Neural crest cell (in vitro differentiated cells): ENCODE data around the gene SMG7. TPM values are rescaled to one million over a fixed set of nuclear protein-coding genes. Genes with fewer than 3 reads are reported as not detected.
A peak's percentile ranks its signal among the peaks of the same experiment; 100 is the strongest.
"Not testable (repeated sequence)": the region's sequence is repeated elsewhere in the genome, so short reads cannot be mapped to it uniquely, and the experiment has no call there.

Experiments used
- DNase-seq: peaks from one replicate; pipeline ENCODE4 v3.0.0; 2021; ENCODE audit warnings: low read depth, mixed read lengths, low spot score
- H3K27ac Mint-ChIP-seq: one replicate; pipeline ENCODE4 v1.8.0; 2021; ENCODE audit warnings: mild to moderate bottlenecking, mixed read lengths; ENCODE audit not compliant: unreplicated experiment
- H3K27me3 Mint-ChIP-seq: 2 replicates; pipeline ENCODE4 v1.8.0; 2021; ENCODE audit warnings: low read depth, mild to moderate bottlenecking, mixed read lengths
- H3K36me3 Mint-ChIP-seq: 2 replicates; pipeline ENCODE4 v1.8.0; 2021; ENCODE audit warnings: low read depth, mild to moderate bottlenecking, mixed read lengths
- H3K4me1 Mint-ChIP-seq: 2 replicates; pipeline ENCODE4 v1.8.0; 2021; ENCODE audit warnings: mixed read lengths
- H3K4me3 Mint-ChIP-seq: one replicate; pipeline ENCODE4 v1.8.0; 2021; ENCODE audit warnings: mild to moderate bottlenecking, mixed read lengths
- H3K9me3 Mint-ChIP-seq: 2 replicates; pipeline ENCODE4 v1.8.0; 2021; ENCODE audit warnings: mixed read lengths
- CTCF ChIP-seq: fragments of 200-600 bp; sonication (generic); conservative IDR thresholded peaks from 2 replicates; pipeline ENCODE4 v1.5.0; 2021; ENCODE audit warnings: antibody characterized with exemption, mild to moderate bottlenecking
- long read RNA-seq: library from polyadenylated mRNA; unstranded; transcript quantifications from one replicate; pipeline ENCODE4 v2.0.0, GENCODE V29; 2020
- total RNA-seq: library from RNA; stranded (reverse); gene quantifications from 2 replicates; pipeline ENCODE4 v1.2.1, GENCODE V29; 2021

The SMG7 gene
- total RNA-seq, result 72.4 and 80.3 TPM in 2 replicates
- long read RNA-seq, partial matches to known transcripts, result 18 of 27 reads
- long read RNA-seq, other reads (novel, unspliced or antisense), result 9 of 27 reads

GRCh38 chr1:183472488-183473216, at the start of gene SMG7:
Gene SMG7 (plus strand): TSS chr1:183472499. CDS start chr1:183472621, 122 bp downstream.
- Mint-ChIP-seq H3K4me3 (peak within 1 kb of the TSS; percentile 97), H3K27me3 (peaks cover 9% of the 10 kb centered on the region), H3K27ac (peak within 1 kb of the TSS; percentile 100), H3K36me3 (no peaks in the 10 kb centered on the region), H3K9me3 (no peaks in the 10 kb centered on the region), H3K4me1 (peaks cover 35% of the 10 kb centered on the region)
- TF ChIP-seq CTCF, result no peak
- peak; percentile 37 for DNase-seq

GRCh38 chr1:183423541-183423940, 48.8 kb upstream of the SMG7 start:
- no peak for TF ChIP-seq CTCF
- H3K36me3 Mint-ChIP-seq, result no peaks in the 10 kb centered on the region
- H3K27ac Mint-ChIP-seq, result no peak overlapping the region
- H3K9me3 Mint-ChIP-seq, result peaks cover 6% of the 10 kb centered on the region
- peaks cover 63% of the 10 kb centered on the region for H3K27me3 Mint-ChIP-seq
- peaks cover 10% of the 10 kb centered on the region for H3K4me1 Mint-ChIP-seq
- no peak for DNase-seq
- no peak overlapping the region for H3K4me3 Mint-ChIP-seq

GRCh38 chr1:183424691-183425090, 47.6 kb upstream of the SMG7 start:
- DNase-seq, result no peak
- H3K36me3 Mint-ChIP-seq, result no peaks in the 10 kb centered on the region
- peaks cover 6% of the 10 kb centered on the region for H3K9me3 Mint-ChIP-seq
- H3K4me1 Mint-ChIP-seq, result peaks cover 2% of the 10 kb centered on the region
- peaks cover 52% of the 10 kb centered on the region for H3K27me3 Mint-ChIP-seq
- H3K27ac Mint-ChIP-seq, result no peak overlapping the region
- no peak overlapping the region for H3K4me3 Mint-ChIP-seq
- TF ChIP-seq CTCF, result no peak

GRCh38 chr1:183427591-183427990, 44.7 kb upstream of the SMG7 start:
- not testable (repeated sequence) for H3K36me3 Mint-ChIP-seq, H3K4me1 Mint-ChIP-seq, H3K27ac Mint-ChIP-seq, H3K9me3 Mint-ChIP-seq, DNase-seq, H3K4me3 Mint-ChIP-seq
- peaks cover 28% of the 10 kb centered on the region for H3K27me3 Mint-ChIP-seq

GRCh38 chr1:183431840-183432547, 40.3 kb upstream of the SMG7 start:
- Mint-ChIP-seq H3K27me3 (peaks cover 5% of the 10 kb centered on the region), H3K27ac (no peak overlapping the region), H3K9me3 (no peaks in the 10 kb centered on the region), H3K4me1 (no peaks in the 10 kb centered on the region), H3K36me3 (no peaks in the 10 kb centered on the region), H3K4me3 (no peak overlapping the region)
- no peak for TF ChIP-seq CTCF
- no peak for DNase-seq

GRCh38 chr1:183432548-183432875, 39.8 kb upstream of the SMG7 start:
- Mint-ChIP-seq H3K27ac (no peak overlapping the region), H3K36me3 (no peaks in the 10 kb centered on the region), H3K4me3 (no peak overlapping the region), H3K4me1 (no peaks in the 10 kb centered on the region), H3K27me3 (peaks cover 5% of the 10 kb centered on the region), H3K9me3 (no peaks in the 10 kb centered on the region)
- TF ChIP-seq CTCF, result no peak
- DNase-seq, result no peak
